Cardiac muscle cell (in vitro differentiated cells and primary cell): Measurements from ENCODE around the gene RDX. TPM values are rescaled to one million over a fixed set of nuclear protein-coding genes. Genes with fewer than 3 reads are reported as not detected.

Experiments
- DNase-seq, 2 donors: peaks; one replicate each; pipeline versions ENCODE4 v3.0.0 to v3.0.0-alpha.2; 2010 to 2017; ENCODE audit warnings: low read depth in 1 of 2, low spot score in 1 of 2
- H3K27ac ChIP-seq: fragments of 200-600 bp; sonication (generic); 2 replicates; pipeline ENCODE4 v1.5.1; 2016
- H3K27me3 ChIP-seq: fragments of 200-600 bp; sonication (generic); 2 replicates; pipeline ENCODE4 v1.6.0; 2016; ENCODE audit warnings: control low read depth
- H3K36me3 ChIP-seq: fragments of 200-600 bp; sonication (generic); 2 replicates; pipeline ENCODE4 v1.5.1; 2016; ENCODE audit warnings: control low read depth
- H3K4me1 ChIP-seq: fragments of 200-600 bp; sonication (generic); 2 replicates; pipeline ENCODE4 v1.8.1; 2017; ENCODE audit warnings: low read depth, mild to moderate bottlenecking, mixed run types
- H3K4me3 ChIP-seq: fragments of 200-600 bp; sonication (generic); 2 replicates; pipeline ENCODE4 v1.5.1; 2016; ENCODE audit warnings: mild to moderate bottlenecking
- H3K9me3 ChIP-seq: fragments of 200-600 bp; sonication (generic); 2 replicates; pipeline ENCODE4 v1.5.1; 2017; ENCODE audit warnings: low read depth, mild to moderate bottlenecking, control low read depth
- CTCF ChIP-seq: IDR thresholded peaks from 2 replicates; pipeline ENCODE4 v1.5.1; 2012; ENCODE audit warnings: low read depth, mild to moderate bottlenecking, low read length
- polyA plus RNA-seq: library from polyadenylated mRNA; unstranded; fragments of >200 nt; fragmentation: Nextera tagmentation; extraction: Ambion mirVana; gene quantifications from 2 replicates; pipeline ENCODE4 v1.2.1, GENCODE V29; 2016
- total RNA-seq: library from RNA; depleted of rRNA; stranded (reverse); fragments of >200 nt; gene quantifications from 2 replicates; pipeline ENCODE4 v1.2.3, GENCODE V29; 2016

The RDX gene
- total and polyA plus RNA-seq, 2 experiments from 2014 or later: 96.3 to 204 TPM

- Histone ChIP-seq H3K36me3 (no peaks in the 10 kb centered on the region), H3K9me3 (no peaks in the 10 kb centered on the region), H3K4me3 (no peak overlapping the region), H3K4me1 (peaks cover 25% of the 10 kb centered on the region), H3K27me3 (no peaks in the 10 kb centered on the region), H3K27ac (no peak overlapping the region)
- peak in 1 of 2 donors; percentile 57 for DNase-seq
- no peak for TF ChIP-seq CTCF
Measured at GRCh38 chr11:110298301-110298765, 1.9 kb upstream of the RDX start.

GRCh38 chr11:110297726-110298300 lies 1.4 kb upstream of the RDX start:
- H3K27me3 ChIP-seq: no peaks in the 10 kb centered on the region
- H3K9me3 ChIP-seq: no peaks in the 10 kb centered on the region
- TF ChIP-seq CTCF: no peak
- H3K27ac ChIP-seq: no peak overlapping the region
- peaks cover 31% of the 10 kb centered on the region for H3K4me1 ChIP-seq
- H3K36me3 ChIP-seq: no peaks in the 10 kb centered on the region
- no peak overlapping the region for H3K4me3 ChIP-seq
- peak in 1 of 2 donors; percentile 29 for DNase-seq

DNA sequence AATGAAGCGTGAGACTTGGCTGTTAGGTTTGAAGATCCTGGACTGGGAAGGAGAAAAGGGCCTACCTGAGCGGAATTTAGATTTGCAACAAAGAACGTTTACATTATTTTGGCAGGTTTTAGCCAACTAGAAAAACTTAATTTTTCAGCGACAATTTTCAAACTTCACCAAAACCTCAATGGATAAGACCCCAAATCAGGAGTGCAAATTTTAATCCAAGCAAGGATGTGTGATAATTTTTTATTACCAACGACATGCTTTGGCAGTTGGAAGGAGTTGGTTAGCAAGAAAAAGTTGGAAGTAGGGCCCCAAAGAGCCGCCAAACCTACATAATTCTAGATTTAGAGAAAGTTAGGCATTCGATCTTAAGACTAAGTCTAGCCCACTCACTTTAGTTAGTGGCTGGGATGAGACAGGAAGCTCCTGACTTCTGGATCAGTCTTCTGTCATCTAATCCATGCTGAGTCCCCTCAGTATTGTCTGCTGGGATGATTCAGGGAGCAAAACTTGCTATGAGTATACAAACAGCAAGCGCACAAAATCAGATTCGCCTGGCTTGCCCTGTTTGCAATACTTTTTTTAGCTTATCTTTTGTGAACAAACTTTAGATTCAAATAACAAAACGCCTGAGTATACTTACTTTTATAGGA lies 787 bp upstream of the RDX start:
- no peaks in the 10 kb centered on the region for H3K27me3 ChIP-seq
- H3K4me3 ChIP-seq: peak overlapping the region; percentile 99
- H3K27ac ChIP-seq: peak overlapping the region; percentile 99
- H3K36me3 ChIP-seq: no peaks in the 10 kb centered on the region
- no peaks in the 10 kb centered on the region for H3K9me3 ChIP-seq
- TF ChIP-seq CTCF: no peak
- H3K4me1 ChIP-seq: peaks cover 33% of the 10 kb centered on the region
- DNase-seq: no peak

- H3K36me3 ChIP-seq: no peaks in the 10 kb centered on the region
- H3K9me3 ChIP-seq: no peaks in the 10 kb centered on the region
- peak; percentile 46 to 71 for DNase-seq
- H3K27me3 ChIP-seq: no peaks in the 10 kb centered on the region
- H3K4me3 ChIP-seq: peak overlapping the region; percentile 99
- peaks cover 33% of the 10 kb centered on the region for H3K4me1 ChIP-seq
- TF ChIP-seq CTCF: no peak
- peak overlapping the region; percentile 99 for H3K27ac ChIP-seq
Measured at GRCh38 chr11:110295531-110296225, 736 bp downstream of the RDX start.

DNA sequence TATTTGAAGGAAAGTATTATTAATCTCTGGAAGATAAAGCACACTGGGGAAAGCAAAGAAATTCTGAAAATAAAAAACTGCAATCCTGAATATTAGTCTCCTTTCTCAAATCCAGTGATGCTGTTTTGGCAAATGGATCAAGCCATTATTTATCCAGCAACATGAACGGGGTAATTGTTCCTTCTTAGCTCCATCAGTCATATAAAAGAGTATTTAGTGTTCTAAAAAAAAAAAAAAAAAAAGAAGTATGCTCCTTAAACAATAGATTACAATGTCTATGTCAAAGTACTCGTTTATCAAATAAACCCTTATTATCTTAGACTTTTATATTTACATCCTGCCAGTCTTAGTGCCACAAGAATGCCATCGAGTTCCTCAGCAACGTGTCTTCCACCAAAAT lies 1.3 kb downstream of the RDX start:
- no peak for DNase-seq
- H3K36me3 ChIP-seq: no peaks in the 10 kb centered on the region
- H3K4me3 ChIP-seq: peak overlapping the region; percentile 99
- no peaks in the 10 kb centered on the region for H3K9me3 ChIP-seq
- TF ChIP-seq CTCF: no peak
- peaks cover 33% of the 10 kb centered on the region for H3K4me1 ChIP-seq
- no peaks in the 10 kb centered on the region for H3K27me3 ChIP-seq
- peak overlapping the region; percentile 99 for H3K27ac ChIP-seq
